Caco-2 (cell line): Measurements from ENCODE around the gene ZNF407. TPM values are rescaled to one million over a fixed set of nuclear protein-coding genes. Genes with fewer than 3 reads are reported as not detected.

Source experiments
- BruUV-seq: library from RNA; stranded (reverse); fragments of 400-500 nt; replicated peaks from 2 replicates; lab custom pipeline; 2021; lab: Mats Ljungman, UMichigan
- CTCF ChIA-PET: fragments of 300-600 bp; sonication (Branson Sonifier 250); formaldehyde crosslinking; loops from one replicate; lab custom pipeline; 2022; ENCODE audit warnings: antibody characterized with exemption; lab: Charles Lee
- POLR2A ChIA-PET: fragments of 300-600 bp; sonication (Branson Sonifier 250); formaldehyde crosslinking; loops from one replicate; lab custom pipeline; 2022; ENCODE audit warnings: antibody characterized with exemption; lab: Charles Lee
- DNase-seq, 2 experiments: peaks; one replicate each; pipeline versions ENCODE4 v3.0.0 to v3.0.0-alpha.2; 2020 to 2022
- H3K27me3 ChIP-seq: replicated peaks from 2 replicates; pipeline ENCODE4 v1.6.0; 2011; ENCODE audit warnings: low read length; ENCODE audit not compliant: control insufficient read depth, insufficient read depth
- H3K36me3 ChIP-seq: 2 replicates; pipeline ENCODE4 v1.5.1; 2011; ENCODE audit warnings: low read length; ENCODE audit not compliant: control insufficient read depth, insufficient read depth
- H3K4me1 ChIP-seq: fragments of 250-450 bp; sonication (Bioruptor Pico); 2 replicates; pipeline ENCODE4 v1.5.1; 2020; ENCODE audit warnings: mild to moderate bottlenecking
- H3K4me3 ChIP-seq: 2 replicates; pipeline ENCODE4 v1.5.1; 2011; ENCODE audit warnings: low read depth, mild to moderate bottlenecking, control low read depth, low read length
- H3K9me3 ChIP-seq: fragments of 250-450 bp; sonication (Bioruptor Pico); 2 replicates; pipeline ENCODE4 v1.5.1; 2020; ENCODE audit warnings: mild to moderate bottlenecking, moderate library complexity
- H3K27ac Mint-ChIP-seq: one replicate; pipeline ENCODE4 v1.8.0; 2022; ENCODE audit warnings: mixed read lengths; ENCODE audit not compliant: unreplicated experiment
- H3K27me3 Mint-ChIP-seq: one replicate; pipeline ENCODE4 v1.8.0; 2022; ENCODE audit warnings: mixed read lengths; ENCODE audit not compliant: insufficient read depth, unreplicated experiment
- H3K36me3 Mint-ChIP-seq: one replicate; pipeline ENCODE4 v1.8.0; 2022; ENCODE audit warnings: mild to moderate bottlenecking, mixed read lengths; ENCODE audit not compliant: insufficient read depth, unreplicated experiment
- H3K4me1 Mint-ChIP-seq: one replicate; pipeline ENCODE4 v1.8.0; 2022; ENCODE audit warnings: low read depth, mixed read lengths; ENCODE audit not compliant: unreplicated experiment
- H3K4me3 Mint-ChIP-seq: one replicate; pipeline ENCODE4 v1.8.0; 2022; ENCODE audit warnings: mild to moderate bottlenecking, moderate library complexity, mixed read lengths; ENCODE audit not compliant: unreplicated experiment
- H3K9me3 Mint-ChIP-seq: one replicate; pipeline ENCODE4 v1.8.0; 2022; ENCODE audit warnings: mixed read lengths; ENCODE audit not compliant: unreplicated experiment
- CTCF ChIP-seq, 2 experiments: fragments of 200-600 bp in 1 of 2; IDR thresholded peaks; 1 replicate in 1 of 2; 2 replicates in 1 of 2; pipeline versions ENCODE4 v1.5.1 to v1.8.0; 2011 to 2022; ENCODE audit warnings: antibody characterized with exemption in 1 of 2, control low read depth in 1 of 2, inconsistent platforms in 1 of 2, low read depth in 1 of 2, low read length in 1 of 2, mild to moderate bottlenecking in 1 of 2, moderate library complexity in 1 of 2; ENCODE audit not compliant: insufficient read depth in 1 of 2, severe bottlenecking in 1 of 2, unreplicated experiment in 1 of 2
- intact Hi-C: fragments of 100-400 bp; cut with micrococcal nuclease; formaldehyde crosslinking; loops from one replicate; pipeline ENCODE4 v1.10.0; 2022; ENCODE audit not compliant: unreplicated experiment
- total RNA-seq: library from RNA; stranded (reverse); gene quantifications from 2 replicates; pipeline ENCODE4 v1.2.3, GENCODE V29; 2022

The ZNF407 gene
- total RNA-seq, 1 experiment from 2014 or later: 4.7 TPM

GRCh38 chr18:74694436-74694835, 96.8 kb downstream of the ZNF407 start:
- H3K9me3 ChIP-seq: no peaks in the 10 kb centered on the region
- H3K4me1 Mint-ChIP-seq: no peaks in the 10 kb centered on the region
- no peaks in the 10 kb centered on the region for H3K27me3 ChIP-seq
- no peak for TF ChIP-seq CTCF (IDR thresholded peaks at IDR 0.05; ENCODE audit: insufficient read depth in 1 of 2, low read depth in 1 of 2, low read length in 1 of 2, severe bottlenecking in 1 of 2, unreplicated experiment in 1 of 2)
- no peaks in the 10 kb centered on the region for H3K36me3 ChIP-seq
- no peak overlapping the region for H3K27ac Mint-ChIP-seq
- no peak overlapping the region for H3K4me3 ChIP-seq
- H3K4me3 Mint-ChIP-seq: no peak overlapping the region
- ChIA-PET POLR2A (no interaction called here), CTCF (no interaction called here)
- H3K9me3 Mint-ChIP-seq: no peaks in the 10 kb centered on the region
- intact Hi-C loops: no loop called here
- no peaks in the 10 kb centered on the region for H3K27me3 Mint-ChIP-seq
- BruUV-seq: no TSS peak
- no peaks in the 10 kb centered on the region for H3K4me1 ChIP-seq
- no peaks in the 10 kb centered on the region for H3K36me3 Mint-ChIP-seq
- no peak for DNase-seq

GRCh38 chr18:74695170-74695569, 97.5 kb downstream of the ZNF407 start:
- no peaks in the 10 kb centered on the region for H3K9me3 Mint-ChIP-seq
- H3K36me3 ChIP-seq: no peaks in the 10 kb centered on the region
- ChIA-PET CTCF (no interaction called here), POLR2A (no interaction called here)
- H3K9me3 ChIP-seq: no peaks in the 10 kb centered on the region
- no peak overlapping the region for H3K4me3 ChIP-seq
- no peak overlapping the region for H3K4me3 Mint-ChIP-seq
- H3K36me3 Mint-ChIP-seq: no peaks in the 10 kb centered on the region
- H3K4me1 ChIP-seq: no peaks in the 10 kb centered on the region
- TF ChIP-seq CTCF (IDR thresholded peaks at IDR 0.05; ENCODE audit: insufficient read depth in 1 of 2, low read depth in 1 of 2, low read length in 1 of 2, severe bottlenecking in 1 of 2, unreplicated experiment in 1 of 2): no peak
- no peaks in the 10 kb centered on the region for H3K27me3 ChIP-seq
- DNase-seq: no peak
- BruUV-seq: no TSS peak
- intact Hi-C loops: no loop called here
- H3K27ac Mint-ChIP-seq: no peak overlapping the region
- no peaks in the 10 kb centered on the region for H3K4me1 Mint-ChIP-seq
- no peaks in the 10 kb centered on the region for H3K27me3 Mint-ChIP-seq

DNA sequence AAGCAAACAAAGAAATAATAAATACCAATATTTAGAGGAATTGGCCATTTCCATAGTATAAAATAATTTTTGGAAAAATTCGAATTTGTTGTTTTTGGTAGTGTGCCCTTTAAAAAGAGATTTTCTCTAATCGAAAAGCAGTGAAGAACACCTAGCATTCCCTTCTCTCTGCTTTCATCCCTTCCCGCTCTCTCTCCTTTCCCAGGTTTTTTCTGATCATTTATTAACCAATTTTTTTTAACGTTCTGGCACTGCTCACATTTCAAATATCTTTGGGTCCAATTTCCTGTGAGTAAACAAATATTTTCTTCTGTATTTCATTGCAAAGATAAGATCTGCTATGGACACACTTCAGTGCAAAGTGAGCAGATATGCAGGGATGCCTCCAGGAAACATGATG, 101.2 kb downstream of the ZNF407 start:
- Mint-ChIP-seq H3K4me1 (no peaks in the 10 kb centered on the region), H3K27ac (no peak overlapping the region), H3K36me3 (no peaks in the 10 kb centered on the region), H3K27me3 (no peaks in the 10 kb centered on the region), H3K4me3 (no peak overlapping the region), H3K9me3 (no peaks in the 10 kb centered on the region)
- ChIA-PET POLR2A (no interaction called here), CTCF (no interaction called here)
- no peak for DNase-seq
- intact Hi-C loops: no loop called here
- no peak for TF ChIP-seq CTCF (IDR thresholded peaks at IDR 0.05; ENCODE audit: insufficient read depth in 1 of 2, low read depth in 1 of 2, low read length in 1 of 2, severe bottlenecking in 1 of 2, unreplicated experiment in 1 of 2)
- H3K4me3 ChIP-seq: no peak overlapping the region
- no TSS peak for BruUV-seq
- no peaks in the 10 kb centered on the region for H3K9me3 ChIP-seq
- H3K27me3 ChIP-seq: no peaks in the 10 kb centered on the region
- no peaks in the 10 kb centered on the region for H3K4me1 ChIP-seq
- no peaks in the 10 kb centered on the region for H3K36me3 ChIP-seq
